ENCODE measurements around the gene ZBTB45.
"Not testable (repeated sequence)": the region's sequence is repeated elsewhere in the genome, so short reads cannot be mapped to it uniquely, and the experiment has no call there.

ZBTB45 gene

DNA sequence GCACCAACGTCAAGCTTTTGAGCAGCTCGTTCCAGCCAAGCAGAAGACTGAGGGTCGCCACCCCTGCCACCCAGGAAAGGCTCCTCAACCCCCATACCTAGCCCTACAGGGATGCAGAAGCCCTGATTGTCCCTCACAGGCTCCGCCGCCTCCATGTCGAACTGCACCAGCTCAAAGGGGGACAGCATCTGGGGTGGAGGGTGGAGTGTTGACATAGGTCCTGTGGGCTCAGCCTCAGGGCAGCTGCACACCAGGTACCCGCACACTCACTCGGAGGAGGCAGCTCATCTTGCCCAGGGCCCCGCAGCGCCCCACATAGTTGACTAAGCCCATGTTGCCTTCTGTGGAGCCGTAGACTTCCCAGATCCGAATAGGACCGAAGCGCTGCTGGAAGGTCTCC lies 19.4 kb downstream of the ZBTB45 start:
- no peak for DNase-seq (ENCODE audit: low read depth)
- TF ChIP-seq, protein P1, sequence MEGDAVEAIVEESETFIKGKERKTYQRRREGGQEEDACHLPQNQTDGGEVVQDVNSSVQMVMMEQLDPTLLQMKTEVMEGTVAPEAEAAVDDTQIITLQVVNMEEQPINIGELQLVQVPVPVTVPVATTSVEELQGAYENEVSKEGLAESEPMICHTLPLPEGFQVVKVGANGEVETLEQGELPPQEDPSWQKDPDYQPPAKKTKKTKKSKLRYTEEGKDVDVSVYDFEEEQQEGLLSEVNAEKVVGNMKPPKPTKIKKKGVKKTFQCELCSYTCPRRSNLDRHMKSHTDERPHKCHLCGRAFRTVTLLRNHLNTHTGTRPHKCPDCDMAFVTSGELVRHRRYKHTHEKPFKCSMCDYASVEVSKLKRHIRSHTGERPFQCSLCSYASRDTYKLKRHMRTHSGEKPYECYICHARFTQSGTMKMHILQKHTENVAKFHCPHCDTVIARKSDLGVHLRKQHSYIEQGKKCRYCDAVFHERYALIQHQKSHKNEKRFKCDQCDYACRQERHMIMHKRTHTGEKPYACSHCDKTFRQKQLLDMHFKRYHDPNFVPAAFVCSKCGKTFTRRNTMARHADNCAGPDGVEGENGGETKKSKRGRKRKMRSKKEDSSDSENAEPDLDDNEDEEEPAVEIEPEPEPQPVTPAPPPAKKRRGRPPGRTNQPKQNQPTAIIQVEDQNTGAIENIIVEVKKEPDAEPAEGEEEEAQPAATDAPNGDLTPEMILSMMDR (IDR thresholded peaks at IDR 0.05; ENCODE audit: low read depth, low read length, missing control alignments): no peak
- in situ Hi-C loops (cut with HindIII; ENCODE audit: low sequenced_read_pairs): no loop called here
- H3K4me3 ChIP-seq (ENCODE audit: low read depth, low read length): no peak overlapping the region

DNA sequence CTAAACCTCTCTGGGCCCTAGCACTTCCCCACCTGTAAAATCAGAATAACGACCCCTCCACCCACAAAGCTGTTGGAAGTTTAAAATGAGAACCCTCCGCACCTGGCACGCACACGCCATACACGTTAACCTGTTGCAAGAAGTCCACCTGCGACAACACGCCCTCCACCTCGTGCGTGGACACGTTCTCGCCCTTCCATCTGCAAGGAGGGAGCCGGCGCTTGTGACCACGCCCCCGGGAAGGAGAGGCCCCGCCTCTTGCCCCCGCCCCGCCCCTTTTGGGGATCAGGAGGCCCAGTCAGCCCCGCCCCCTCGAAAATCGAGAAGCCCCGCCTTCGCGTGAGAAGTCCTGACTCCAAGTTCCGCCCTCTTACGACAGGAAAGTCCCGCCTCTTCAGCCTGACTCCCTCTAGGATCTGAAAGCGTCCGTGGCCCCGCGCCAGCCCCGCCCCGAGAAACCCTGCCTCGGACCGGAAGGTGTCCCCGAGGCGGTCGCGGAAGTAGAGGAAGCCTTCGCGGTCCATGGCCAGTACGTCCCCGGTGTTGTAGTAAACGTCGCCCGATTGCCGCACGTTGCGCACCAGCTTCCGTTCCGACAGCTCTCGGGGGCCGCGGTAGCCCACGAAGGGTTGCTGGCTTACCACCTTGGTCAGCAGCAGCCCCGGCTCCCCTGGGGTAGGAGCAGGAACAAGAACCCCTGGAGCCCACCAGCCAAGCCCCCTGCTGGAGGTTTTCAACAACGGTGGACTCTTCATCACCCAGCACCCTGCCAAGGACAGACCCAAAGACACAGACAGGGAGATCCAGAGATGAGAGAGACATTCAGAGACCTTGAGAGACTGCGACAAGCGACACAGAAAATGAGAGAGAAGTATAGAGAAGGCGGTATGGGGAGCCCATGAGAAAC lies 20.3 kb downstream of the ZBTB45 start:
- H3K4me3 ChIP-seq (ENCODE audit: low read depth, low read length): peak overlapping the region; percentile 58
- DNase-seq (ENCODE audit: low read depth): peak; percentile 91
- in situ Hi-C loops (cut with HindIII; ENCODE audit: low sequenced_read_pairs): no loop called here
- TF ChIP-seq, protein P1 (IDR thresholded peaks at IDR 0.05; ENCODE audit: low read depth, low read length, missing control alignments): peak; percentile 44

DNA sequence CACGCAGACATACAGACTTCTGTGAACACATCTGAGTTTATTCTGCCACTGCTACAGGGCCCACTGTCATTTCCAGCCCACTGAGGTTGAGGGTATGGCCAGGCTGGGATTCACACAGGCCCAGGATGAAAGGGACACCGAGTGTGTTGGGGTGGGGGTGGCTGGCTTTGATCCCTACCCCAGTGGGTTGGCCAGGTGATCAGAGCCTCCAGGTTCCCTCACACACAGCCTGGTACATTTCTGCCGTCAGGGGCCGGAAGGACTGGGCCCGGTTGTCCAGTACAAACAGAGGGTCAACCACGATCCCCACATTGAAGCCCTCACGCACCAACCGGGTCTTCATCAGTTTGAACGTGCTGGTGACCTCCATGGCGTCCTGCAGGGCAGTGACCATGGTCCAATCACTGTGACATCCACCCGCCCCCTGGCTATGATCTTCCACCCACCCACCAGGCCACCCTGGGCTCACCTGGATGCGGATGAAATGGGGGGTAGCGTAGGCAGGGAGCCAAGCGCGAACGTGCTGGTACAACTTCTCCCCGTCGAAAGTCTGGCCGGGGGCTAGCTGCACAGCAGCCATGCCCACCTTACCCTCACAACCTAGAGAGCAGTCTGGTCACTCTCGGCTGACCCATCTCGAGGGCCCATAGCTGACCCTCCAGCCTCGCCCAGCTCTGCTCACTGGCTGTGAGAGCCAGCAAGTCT lies 21.1 kb downstream of the ZBTB45 start:
- peak overlapping the region; percentile 58 for H3K4me3 ChIP-seq (ENCODE audit: low read depth, low read length)
- TF ChIP-seq, protein P1 (IDR thresholded peaks at IDR 0.05; ENCODE audit: low read depth, low read length, missing control alignments): no peak
- DNase-seq (ENCODE audit: low read depth): no peak
- in situ Hi-C loops (cut with HindIII; ENCODE audit: low sequenced_read_pairs): no loop called here

DNA sequence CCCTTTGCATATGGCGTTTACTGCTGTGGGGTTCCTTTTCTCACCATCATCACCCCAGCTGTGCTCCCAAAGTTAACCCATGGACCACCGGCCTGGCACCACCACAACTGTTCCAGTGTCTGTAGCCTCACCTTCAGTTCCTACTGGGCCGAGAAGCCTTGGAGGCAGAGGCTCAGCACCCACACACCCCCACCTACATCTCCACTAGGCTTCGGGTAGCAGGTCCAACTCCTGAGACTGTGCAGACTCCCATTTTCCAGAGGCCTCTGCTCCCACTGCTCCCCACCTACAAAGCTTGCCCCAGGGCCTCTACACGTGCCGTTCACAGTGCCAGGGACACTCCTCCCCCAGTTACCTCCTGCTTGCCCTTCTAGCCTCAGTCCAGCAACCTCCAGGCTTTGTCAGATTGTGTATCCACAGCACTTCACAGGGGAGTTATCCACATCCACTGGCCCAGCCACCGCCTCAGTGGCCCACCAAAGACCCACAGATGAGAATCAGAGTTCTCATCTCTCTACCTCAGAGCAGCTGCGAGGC lies 21.9 kb downstream of the ZBTB45 start:
- in situ Hi-C loops (cut with HindIII; ENCODE audit: low sequenced_read_pairs): no loop called here
- H3K4me3 ChIP-seq (ENCODE audit: low read depth, low read length): no peak overlapping the region
- DNase-seq (ENCODE audit: low read depth): no peak
- TF ChIP-seq, protein P1 (IDR thresholded peaks at IDR 0.05; ENCODE audit: low read depth, low read length, missing control alignments): no peak

DNA sequence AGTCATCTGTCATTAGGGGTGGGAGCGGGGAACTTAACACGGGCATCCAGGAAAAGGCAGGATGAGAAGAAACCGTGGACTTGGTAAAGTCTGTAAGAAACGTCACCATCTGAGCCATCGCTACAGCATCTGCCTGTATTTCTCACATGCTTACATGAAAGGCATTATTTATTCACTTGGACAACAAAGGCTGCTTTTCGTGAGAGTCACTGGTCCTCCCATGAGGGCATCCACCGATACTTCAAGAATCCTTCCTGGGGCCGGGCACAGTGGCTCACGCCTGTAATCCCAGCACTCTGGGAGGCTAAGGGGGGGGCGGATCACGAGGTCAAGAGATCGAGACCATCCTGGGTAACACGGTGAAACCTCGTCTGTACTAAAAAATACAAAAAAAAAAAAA lies 27.3 kb downstream of the ZBTB45 start:
- no peak for DNase-seq (ENCODE audit: low read depth)
- TF ChIP-seq, protein P1 (IDR thresholded peaks at IDR 0.05; ENCODE audit: low read depth, low read length, missing control alignments): no peak

DNA sequence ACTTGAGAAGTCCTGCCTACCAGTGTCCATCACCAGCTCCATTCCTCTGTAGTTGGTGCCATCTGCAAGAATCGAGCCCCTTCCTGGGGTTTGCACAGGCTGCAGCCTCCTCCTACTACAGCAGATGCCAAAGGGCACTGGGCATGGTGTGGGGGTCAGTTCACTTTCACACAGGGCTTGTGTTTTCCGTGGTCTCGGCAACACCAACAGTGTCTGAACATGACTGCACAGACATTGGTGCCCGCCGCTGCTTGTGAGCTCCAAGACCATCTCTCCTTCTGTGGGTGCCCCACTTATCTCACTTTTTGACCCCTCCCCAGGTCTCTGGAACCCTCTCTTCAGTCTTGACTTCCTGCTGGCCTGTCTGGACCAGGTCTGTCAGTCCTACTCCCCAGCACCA lies 28.2 kb downstream of the ZBTB45 start:
- DNase-seq (ENCODE audit: low read depth): no peak
- H3K4me3 ChIP-seq (ENCODE audit: low read depth, low read length): no peak overlapping the region
- in situ Hi-C loops (cut with HindIII; ENCODE audit: low sequenced_read_pairs): no loop called here
- TF ChIP-seq, protein P1 (IDR thresholded peaks at IDR 0.05; ENCODE audit: low read depth, low read length, missing control alignments): no peak

More for the DNA sequence above, 27.3 kb downstream of the ZBTB45 start:
- H3K4me3 ChIP-seq (ENCODE audit: low read depth, low read length): no peak overlapping the region
- in situ Hi-C loops (cut with HindIII; ENCODE audit: low sequenced_read_pairs): no loop called here

DNA sequence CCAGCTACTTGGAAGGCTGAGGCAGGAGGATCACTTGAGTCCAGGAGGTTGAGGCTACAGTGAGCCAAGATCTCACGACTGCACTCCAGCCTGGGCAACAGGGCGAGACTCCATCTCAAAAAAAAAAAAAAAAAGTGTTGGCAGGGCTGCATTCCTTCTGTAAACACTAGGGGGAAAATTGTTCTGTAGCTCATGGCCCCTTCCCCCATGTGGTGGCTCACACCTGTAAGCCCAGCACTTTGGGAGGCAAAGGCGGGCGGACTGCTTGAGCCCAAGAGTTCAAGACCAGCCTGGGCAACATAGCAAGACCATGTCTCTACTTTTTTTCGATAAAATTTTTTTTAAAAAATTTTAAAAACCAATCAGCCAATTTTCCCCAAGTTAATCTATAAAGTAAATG lies 35.3 kb downstream of the ZBTB45 start:
- DNase-seq (ENCODE audit: low read depth); in situ Hi-C loops (cut with HindIII; ENCODE audit: low sequenced_read_pairs); H3K4me3 ChIP-seq (ENCODE audit: low read depth, low read length): not testable (repeated sequence)

Measured in astrocyte of the cerebellum (primary cell).